K562 (cell line): ENCODE measurements around the gene JUNB. TPM values are rescaled to one million over a fixed set of nuclear protein-coding genes. Genes with fewer than 3 reads are reported as not detected.

Experiments
- CCNT2 ChIP-seq: IDR thresholded peaks from 2 replicates; pipeline ENCODE4 v1.6.1; 2011; ENCODE audit warnings: borderline replicate concordance, low read depth, mild to moderate bottlenecking, moderate library complexity, mixed read lengths, low read length; ENCODE audit not compliant: insufficient read length; ENCODE audit errors: extremely low read depth
- CHD4 ChIP-seq: fragments of 200-600 bp; sonication (generic); IDR thresholded peaks from 3 replicates; pipeline ENCODE4 v1.6.1; 2012; ENCODE audit warnings: low read depth, mild to moderate bottlenecking, mixed read lengths, low read length, inconsistent platforms; ENCODE audit not compliant: insufficient read depth, insufficient replicate concordance, poor library complexity, severe bottlenecking
- EHMT2 ChIP-seq: fragments of 450-650 bp; IDR thresholded peaks from 2 replicates; pipeline ENCODE4 v1.6.1; 2018; ENCODE audit warnings: antibody characterized with exemption
- EWSR1 ChIP-seq: fragments of 450-650 bp; IDR thresholded peaks from 2 replicates; pipeline ENCODE4 v1.6.1; 2018; ENCODE audit warnings: borderline replicate concordance, mild to moderate bottlenecking, low read depth, moderate library complexity; ENCODE audit not compliant: partially characterized antibody
- L3MBTL2 ChIP-seq: fragments of 450-650 bp; IDR thresholded peaks from 2 replicates; pipeline ENCODE4 v1.6.1; 2016; ENCODE audit warnings: mild to moderate bottlenecking, moderate library complexity
- LCOR ChIP-seq: sonication (generic); formaldehyde crosslinking; IDR thresholded peaks from 2 replicates; pipeline ENCODE4 v1.8.0; 2022; ENCODE audit warnings: mild to moderate bottlenecking, missing genetic modification reagents
- MITF ChIP-seq: IDR thresholded peaks from 2 replicates; pipeline ENCODE4 v1.6.1; 2014; ENCODE audit warnings: antibody characterized with exemption
- RFX5 ChIP-seq: IDR thresholded peaks from 2 replicates; pipeline ENCODE4 v1.6.1; 2011; ENCODE audit warnings: low read depth, mild to moderate bottlenecking, improper control_type of control experiment, low read length
- SIX5 ChIP-seq, 2 experiments: IDR thresholded peaks; 2 replicates each; pipeline ENCODE4 v1.6.1; 2011; ENCODE audit warnings: low read length in 2 of 2, borderline replicate concordance in 1 of 2, low read depth in 1 of 2, mild to moderate bottlenecking in 1 of 2, moderate library complexity in 1 of 2; ENCODE audit not compliant: insufficient read depth in 1 of 2
- SMARCE1 ChIP-seq: fragments of 450-650 bp; IDR thresholded peaks from 2 replicates; pipeline ENCODE4 v1.7.1; 2016; ENCODE audit warnings: mild to moderate bottlenecking
- SREBF2 ChIP-seq: sonication (generic); formaldehyde crosslinking; IDR thresholded peaks from 2 replicates; pipeline ENCODE4 v1.4.0; 2020; ENCODE audit warnings: mild to moderate bottlenecking, missing genetic modification reagents
- TEAD1 ChIP-seq, 2 experiments: fragments of 450-650 bp in 1 of 2; sonication (generic) in 1 of 2; formaldehyde crosslinking; IDR thresholded peaks; 2 replicates each; pipeline versions ENCODE4 v1.4.0 to v1.8.0; 2020 to 2022; ENCODE audit warnings: mild to moderate bottlenecking in 2 of 2, missing genetic modification reagents in 1 of 2
- ZNF408 ChIP-seq: fragments of 250-450 bp; sonication (Bioruptor Pico); IDR thresholded peaks from 2 replicates; pipeline ENCODE4 v1.4.0; 2020; ENCODE audit warnings: low read depth, mild to moderate bottlenecking, moderate library complexity
- ZNF696 ChIP-seq: fragments of 250-450 bp; sonication (Bioruptor Pico); conservative IDR thresholded peaks from 2 replicates; pipeline ENCODE4 v1.4.0; 2020; ENCODE audit warnings: mild to moderate bottlenecking, moderate library complexity
- polyA plus RNA-seq, 8 experiments: library from polyadenylated mRNA; depleted of rRNA in 4 of 8; stranded (reverse) in 5 of 8; unstranded in 3 of 8; fragments of >200 nt; fragmentation: Nextera tagmentation in 2 of 8; fragmentation: Illumina TruSeq in 1 of 8; extraction: Ambion mirVana in 2 of 8; extraction: Trizol in 1 of 8; gene quantifications; 2 replicates each; pipeline versions ENCODE4 v1.2.1 to v1.2.3, GENCODE V29; 2011 to 2014; ENCODE audit warnings: inconsistent platforms in 1 of 8, missing spikeins in 1 of 8
- total RNA-seq, 7 experiments: library from RNA; depleted of rRNA in 6 of 7; stranded (reverse); fragments of >200 nt in 6 of 7; fragmentation: Illumina TruSeq in 2 of 7; extraction: Trizol in 2 of 7; gene quantifications; 2 replicates each; pipeline versions ENCODE4 v1.2.1 to v1.2.3, GENCODE V29; 2011 to 2021; ENCODE audit warnings: low replicate concordance in 1 of 7
- TF ChIP-seq, protein P1 (sequence below): fragments of 450-650 bp; IDR thresholded peaks from 2 replicates; pipeline ENCODE4 v1.6.1; 2016; ENCODE audit warnings: mild to moderate bottlenecking, moderate library complexity

The JUNB gene
- total and polyA plus RNA-seq, 9 of the 15 experiments (the other 6 are each of a cell fraction or from before 2014, with no cell fraction given): 0.23 to 88.1 (median 13.1) TPM

GRCh38 chr19:12784394-12784870 is 6.9 kb upstream of the JUNB start (continued):
- TF ChIP-seq, protein P1, sequence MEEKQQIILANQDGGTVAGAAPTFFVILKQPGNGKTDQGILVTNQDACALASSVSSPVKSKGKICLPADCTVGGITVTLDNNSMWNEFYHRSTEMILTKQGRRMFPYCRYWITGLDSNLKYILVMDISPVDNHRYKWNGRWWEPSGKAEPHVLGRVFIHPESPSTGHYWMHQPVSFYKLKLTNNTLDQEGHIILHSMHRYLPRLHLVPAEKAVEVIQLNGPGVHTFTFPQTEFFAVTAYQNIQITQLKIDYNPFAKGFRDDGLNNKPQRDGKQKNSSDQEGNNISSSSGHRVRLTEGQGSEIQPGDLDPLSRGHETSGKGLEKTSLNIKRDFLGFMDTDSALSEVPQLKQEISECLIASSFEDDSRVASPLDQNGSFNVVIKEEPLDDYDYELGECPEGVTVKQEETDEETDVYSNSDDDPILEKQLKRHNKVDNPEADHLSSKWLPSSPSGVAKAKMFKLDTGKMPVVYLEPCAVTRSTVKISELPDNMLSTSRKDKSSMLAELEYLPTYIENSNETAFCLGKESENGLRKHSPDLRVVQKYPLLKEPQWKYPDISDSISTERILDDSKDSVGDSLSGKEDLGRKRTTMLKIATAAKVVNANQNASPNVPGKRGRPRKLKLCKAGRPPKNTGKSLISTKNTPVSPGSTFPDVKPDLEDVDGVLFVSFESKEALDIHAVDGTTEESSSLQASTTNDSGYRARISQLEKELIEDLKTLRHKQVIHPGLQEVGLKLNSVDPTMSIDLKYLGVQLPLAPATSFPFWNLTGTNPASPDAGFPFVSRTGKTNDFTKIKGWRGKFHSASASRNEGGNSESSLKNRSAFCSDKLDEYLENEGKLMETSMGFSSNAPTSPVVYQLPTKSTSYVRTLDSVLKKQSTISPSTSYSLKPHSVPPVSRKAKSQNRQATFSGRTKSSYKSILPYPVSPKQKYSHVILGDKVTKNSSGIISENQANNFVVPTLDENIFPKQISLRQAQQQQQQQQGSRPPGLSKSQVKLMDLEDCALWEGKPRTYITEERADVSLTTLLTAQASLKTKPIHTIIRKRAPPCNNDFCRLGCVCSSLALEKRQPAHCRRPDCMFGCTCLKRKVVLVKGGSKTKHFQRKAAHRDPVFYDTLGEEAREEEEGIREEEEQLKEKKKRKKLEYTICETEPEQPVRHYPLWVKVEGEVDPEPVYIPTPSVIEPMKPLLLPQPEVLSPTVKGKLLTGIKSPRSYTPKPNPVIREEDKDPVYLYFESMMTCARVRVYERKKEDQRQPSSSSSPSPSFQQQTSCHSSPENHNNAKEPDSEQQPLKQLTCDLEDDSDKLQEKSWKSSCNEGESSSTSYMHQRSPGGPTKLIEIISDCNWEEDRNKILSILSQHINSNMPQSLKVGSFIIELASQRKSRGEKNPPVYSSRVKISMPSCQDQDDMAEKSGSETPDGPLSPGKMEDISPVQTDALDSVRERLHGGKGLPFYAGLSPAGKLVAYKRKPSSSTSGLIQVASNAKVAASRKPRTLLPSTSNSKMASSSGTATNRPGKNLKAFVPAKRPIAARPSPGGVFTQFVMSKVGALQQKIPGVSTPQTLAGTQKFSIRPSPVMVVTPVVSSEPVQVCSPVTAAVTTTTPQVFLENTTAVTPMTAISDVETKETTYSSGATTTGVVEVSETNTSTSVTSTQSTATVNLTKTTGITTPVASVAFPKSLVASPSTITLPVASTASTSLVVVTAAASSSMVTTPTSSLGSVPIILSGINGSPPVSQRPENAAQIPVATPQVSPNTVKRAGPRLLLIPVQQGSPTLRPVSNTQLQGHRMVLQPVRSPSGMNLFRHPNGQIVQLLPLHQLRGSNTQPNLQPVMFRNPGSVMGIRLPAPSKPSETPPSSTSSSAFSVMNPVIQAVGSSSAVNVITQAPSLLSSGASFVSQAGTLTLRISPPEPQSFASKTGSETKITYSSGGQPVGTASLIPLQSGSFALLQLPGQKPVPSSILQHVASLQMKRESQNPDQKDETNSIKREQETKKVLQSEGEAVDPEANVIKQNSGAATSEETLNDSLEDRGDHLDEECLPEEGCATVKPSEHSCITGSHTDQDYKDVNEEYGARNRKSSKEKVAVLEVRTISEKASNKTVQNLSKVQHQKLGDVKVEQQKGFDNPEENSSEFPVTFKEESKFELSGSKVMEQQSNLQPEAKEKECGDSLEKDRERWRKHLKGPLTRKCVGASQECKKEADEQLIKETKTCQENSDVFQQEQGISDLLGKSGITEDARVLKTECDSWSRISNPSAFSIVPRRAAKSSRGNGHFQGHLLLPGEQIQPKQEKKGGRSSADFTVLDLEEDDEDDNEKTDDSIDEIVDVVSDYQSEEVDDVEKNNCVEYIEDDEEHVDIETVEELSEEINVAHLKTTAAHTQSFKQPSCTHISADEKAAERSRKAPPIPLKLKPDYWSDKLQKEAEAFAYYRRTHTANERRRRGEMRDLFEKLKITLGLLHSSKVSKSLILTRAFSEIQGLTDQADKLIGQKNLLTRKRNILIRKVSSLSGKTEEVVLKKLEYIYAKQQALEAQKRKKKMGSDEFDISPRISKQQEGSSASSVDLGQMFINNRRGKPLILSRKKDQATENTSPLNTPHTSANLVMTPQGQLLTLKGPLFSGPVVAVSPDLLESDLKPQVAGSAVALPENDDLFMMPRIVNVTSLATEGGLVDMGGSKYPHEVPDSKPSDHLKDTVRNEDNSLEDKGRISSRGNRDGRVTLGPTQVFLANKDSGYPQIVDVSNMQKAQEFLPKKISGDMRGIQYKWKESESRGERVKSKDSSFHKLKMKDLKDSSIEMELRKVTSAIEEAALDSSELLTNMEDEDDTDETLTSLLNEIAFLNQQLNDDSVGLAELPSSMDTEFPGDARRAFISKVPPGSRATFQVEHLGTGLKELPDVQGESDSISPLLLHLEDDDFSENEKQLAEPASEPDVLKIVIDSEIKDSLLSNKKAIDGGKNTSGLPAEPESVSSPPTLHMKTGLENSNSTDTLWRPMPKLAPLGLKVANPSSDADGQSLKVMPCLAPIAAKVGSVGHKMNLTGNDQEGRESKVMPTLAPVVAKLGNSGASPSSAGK: peak; percentile 68
- TF ChIP-seq ZNF696 (CRISPR knock-in tag) (no peak), SIX5 (IDR thresholded peaks at IDR 0.05; ENCODE audit: borderline replicate concordance in 1 of 2, insufficient read depth in 1 of 2, low read depth in 1 of 2, low read length in 2 of 2) (no peak), ZNF408 (CRISPR knock-in tag) (no peak), LCOR (no peak), RFX5 (no peak), SMARCE1 (peak; percentile 91), L3MBTL2 (peak; percentile 78), CCNT2 (peak; percentile 18), EWSR1 (no peak), EHMT2 (peak; percentile 75; the same call in 1 of the 2 replicates), SREBF2 (CRISPR knock-in tag) (no peak), TEAD1 (CRISPR knock-in tag; IDR thresholded peaks at IDR 0.05) (peak; percentile 57 to 62; a peak in 2 of 4 replicates), MITF (no peak), CHD4 (no peak)
